Lower leg skin (tissue), 4 donors: ENCODE data around the gene FMO1. TPM values are rescaled to one million over a fixed set of nuclear protein-coding genes. Genes with fewer than 3 reads are reported as not detected.
A peak's percentile ranks its signal among the peaks of the same experiment; 100 is the strongest.

Experiments
- DNase-seq, 2 donors: peaks; one replicate each; pipeline ENCODE4 v3.0.0-alpha.2; 2019; ENCODE audit warnings: low spot score in 2 of 2
- H3K4me3 ChIP-seq: fragments of 200-600 bp; sonication (generic); 2 replicates; pipeline ENCODE4 v1.5.1; 2017; ENCODE audit warnings: mild to moderate bottlenecking, low read depth; ENCODE audit not compliant: poor library complexity, severe bottlenecking
- CTCF ChIP-seq, 3 donors: fragments of 450-650 bp; IDR thresholded peaks; one replicate each; pipeline ENCODE4 v1.5.1; 2016; ENCODE audit warnings: antibody characterized with exemption in 3 of 3, mild to moderate bottlenecking in 3 of 3, moderate library complexity in 2 of 3
- POLR2A ChIP-seq, 2 donors: fragments of 450-650 bp; IDR thresholded peaks; one replicate each; pipeline ENCODE4 v1.6.1; 2016 to 2017; ENCODE audit warnings: antibody characterized with exemption in 2 of 2, mild to moderate bottlenecking in 1 of 2, moderate library complexity in 1 of 2
- WGBS, 2 donors: methylation state at CpG; one replicate each; pipeline ENCODE4 v1.1.5; 2018; 5-methylcytosine and 5-hydroxymethylcytosine counted together
- intact Hi-C: fragments of 100-400 bp; cut with DNase I; formaldehyde crosslinking; loops from one replicate; pipeline ENCODE4 v1.15.0; 2023; ENCODE audit warnings: low total_unique reads
- total RNA-seq, 4 donors: library from RNA; depleted of rRNA; stranded (reverse); fragments of >200 nt; gene quantifications; one replicate each; pipeline ENCODE4 v1.1.0, GENCODE V29; 2016

Gene FMO1
- total RNA-seq, 4 donors from 2014 or later = 0.53 to 3.4 (median 2.2) TPM

- 31 to 33% methylated on average over 6 of the region's 6 CpGs for WGBS, 2 donors
- intact Hi-C loops = no loop called here
- H3K4me3 ChIP-seq = no peak overlapping the region
- no peak for DNase-seq
- TF ChIP-seq POLR2A (IDR thresholded peaks at IDR 0.05) (no peak), CTCF (IDR thresholded peaks at IDR 0.05) (no peak)
These were observed 3.6 kb downstream of the FMO1 start for GRCh38 chr1:171251952-171252300.

- intact Hi-C loops = no loop called here
- DNase-seq = no peak
- TF ChIP-seq CTCF (IDR thresholded peaks at IDR 0.05) (no peak), POLR2A (IDR thresholded peaks at IDR 0.05) (no peak)
- H3K4me3 ChIP-seq = no peak overlapping the region
- 52 to 57% methylated on average over 5 of the region's 5 CpGs for WGBS, 2 donors
These were observed 4.2 kb downstream of the FMO1 start for GRCh38 chr1:171252482-171252881.

- H3K4me3 ChIP-seq = no peak overlapping the region
- TF ChIP-seq POLR2A (IDR thresholded peaks at IDR 0.05) (no peak), CTCF (IDR thresholded peaks at IDR 0.05) (no peak)
- DNase-seq = no peak
- WGBS, 2 donors = 48 to 54% methylated on average over 4 of the region's 4 CpGs
- intact Hi-C loops = no loop called here
These were observed 6.6 kb downstream of the FMO1 start for GRCh38 chr1:171254859-171255258.

- WGBS, 2 donors = 28 to 29% methylated on average over 8 of the region's 8 CpGs
- H3K4me3 ChIP-seq = no peak overlapping the region
- intact Hi-C loops = no loop called here
- TF ChIP-seq CTCF (IDR thresholded peaks at IDR 0.05) (no peak), POLR2A (IDR thresholded peaks at IDR 0.05) (no peak)
- peak; percentile 80 to 94 for DNase-seq
These were observed 8.8 kb downstream of the FMO1 start for GRCh38 chr1:171256940-171257606.

GRCh38 chr1:171257607-171258076 is 9.3 kb downstream of the FMO1 start:
- DNase-seq = no peak

More at GRCh38 chr1:171257607-171258076, 9.3 kb downstream of the FMO1 start:
- intact Hi-C loops = no loop called here
- 29 to 46% methylated on average over 5 of the region's 5 CpGs for WGBS, 2 donors
- TF ChIP-seq CTCF (IDR thresholded peaks at IDR 0.05) (no peak), POLR2A (IDR thresholded peaks at IDR 0.05) (no peak)
- H3K4me3 ChIP-seq = no peak overlapping the region
